ENCODE results near the gene ARHGAP20. TPM values are rescaled to one million over a fixed set of nuclear protein-coding genes. Genes with fewer than 3 reads are reported as not detected.

Gene ARHGAP20
- total RNA-seq, 3 donors from 2014 or later: 1.6 to 3.9 (median 2.8) TPM

- TF ChIP-seq, protein P1, sequence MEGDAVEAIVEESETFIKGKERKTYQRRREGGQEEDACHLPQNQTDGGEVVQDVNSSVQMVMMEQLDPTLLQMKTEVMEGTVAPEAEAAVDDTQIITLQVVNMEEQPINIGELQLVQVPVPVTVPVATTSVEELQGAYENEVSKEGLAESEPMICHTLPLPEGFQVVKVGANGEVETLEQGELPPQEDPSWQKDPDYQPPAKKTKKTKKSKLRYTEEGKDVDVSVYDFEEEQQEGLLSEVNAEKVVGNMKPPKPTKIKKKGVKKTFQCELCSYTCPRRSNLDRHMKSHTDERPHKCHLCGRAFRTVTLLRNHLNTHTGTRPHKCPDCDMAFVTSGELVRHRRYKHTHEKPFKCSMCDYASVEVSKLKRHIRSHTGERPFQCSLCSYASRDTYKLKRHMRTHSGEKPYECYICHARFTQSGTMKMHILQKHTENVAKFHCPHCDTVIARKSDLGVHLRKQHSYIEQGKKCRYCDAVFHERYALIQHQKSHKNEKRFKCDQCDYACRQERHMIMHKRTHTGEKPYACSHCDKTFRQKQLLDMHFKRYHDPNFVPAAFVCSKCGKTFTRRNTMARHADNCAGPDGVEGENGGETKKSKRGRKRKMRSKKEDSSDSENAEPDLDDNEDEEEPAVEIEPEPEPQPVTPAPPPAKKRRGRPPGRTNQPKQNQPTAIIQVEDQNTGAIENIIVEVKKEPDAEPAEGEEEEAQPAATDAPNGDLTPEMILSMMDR (IDR thresholded peaks at IDR 0.05): no peak
- H3K4me3 ChIP-seq: no peak overlapping the region
- intact Hi-C loops (cut with DNase I, micrococcal nuclease): no loop called here
- H3K9me3 ChIP-seq: no peaks in the 10 kb centered on the region
- no peaks in the 10 kb centered on the region for H3K4me1 ChIP-seq (ENCODE audit: low read depth)
- no peaks in the 10 kb centered on the region for H3K36me3 ChIP-seq (ENCODE audit: low read depth)
- ATAC-seq (no peak), DNase-seq (no peak)
Observed at GRCh38 chr11:110728476-110728875, 16.2 kb upstream of the ARHGAP20 start.

GRCh38 chr11:110724358-110724757 lies 12.1 kb upstream of the ARHGAP20 start:
- no peaks in the 10 kb centered on the region for H3K9me3 ChIP-seq
- TF ChIP-seq, protein P1 (IDR thresholded peaks at IDR 0.05): no peak
- H3K4me3 ChIP-seq: no peak overlapping the region
- DNase-seq: no peak
- ATAC-seq: no peak
- intact Hi-C loops (cut with DNase I, micrococcal nuclease): no loop called here
- H3K4me1 ChIP-seq (ENCODE audit: low read depth): no peaks in the 10 kb centered on the region
- H3K36me3 ChIP-seq (ENCODE audit: low read depth): no peaks in the 10 kb centered on the region

DNA sequence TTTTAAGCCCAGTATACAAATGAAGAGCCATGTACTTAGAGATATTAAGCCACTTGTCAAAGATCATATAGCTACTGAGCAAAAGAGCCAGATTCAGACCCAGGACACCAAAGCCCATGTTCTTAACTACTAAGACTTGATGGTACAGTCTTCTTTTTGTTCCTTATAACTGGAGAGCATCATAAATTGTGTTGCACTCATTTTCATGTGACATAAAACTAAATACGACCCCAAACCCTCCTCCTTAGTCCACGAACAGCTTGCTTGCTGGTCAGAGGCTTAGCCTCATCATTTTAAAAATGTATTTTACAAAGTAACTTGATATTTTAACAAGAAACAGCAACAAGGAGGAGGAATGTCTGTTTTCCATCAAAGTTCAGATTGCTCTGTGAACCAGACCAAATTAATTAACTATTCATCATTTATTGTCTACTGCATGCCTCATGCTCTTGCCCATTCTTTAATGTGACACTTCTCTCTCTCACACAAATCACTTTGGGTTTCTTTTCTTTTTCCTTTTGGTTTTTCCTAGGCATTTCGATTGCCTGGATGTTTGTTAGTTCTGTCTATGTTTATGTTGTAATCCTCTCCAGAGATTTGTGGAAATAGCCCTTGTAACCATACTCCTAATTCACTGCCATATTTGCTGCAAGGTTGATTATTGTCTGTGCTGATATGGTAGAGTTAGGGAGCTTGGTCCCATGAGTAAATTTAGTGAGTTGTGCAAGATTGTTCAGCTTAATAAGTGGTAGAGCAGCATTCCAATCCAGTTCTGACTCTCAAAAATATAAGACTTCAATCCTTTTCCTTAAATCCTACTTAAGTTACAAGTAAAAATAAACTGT lies 8.4 kb upstream of the ARHGAP20 start:
- no peaks in the 10 kb centered on the region for H3K4me1 ChIP-seq (ENCODE audit: low read depth)
- no peak overlapping the region for H3K4me3 ChIP-seq
- no peak for DNase-seq
- no peaks in the 10 kb centered on the region for H3K9me3 ChIP-seq
- ATAC-seq: no peak
- no peaks in the 10 kb centered on the region for H3K36me3 ChIP-seq (ENCODE audit: low read depth)
- intact Hi-C loops (cut with DNase I, micrococcal nuclease): no loop called here
- TF ChIP-seq, protein P1 (IDR thresholded peaks at IDR 0.05): no peak

DNA sequence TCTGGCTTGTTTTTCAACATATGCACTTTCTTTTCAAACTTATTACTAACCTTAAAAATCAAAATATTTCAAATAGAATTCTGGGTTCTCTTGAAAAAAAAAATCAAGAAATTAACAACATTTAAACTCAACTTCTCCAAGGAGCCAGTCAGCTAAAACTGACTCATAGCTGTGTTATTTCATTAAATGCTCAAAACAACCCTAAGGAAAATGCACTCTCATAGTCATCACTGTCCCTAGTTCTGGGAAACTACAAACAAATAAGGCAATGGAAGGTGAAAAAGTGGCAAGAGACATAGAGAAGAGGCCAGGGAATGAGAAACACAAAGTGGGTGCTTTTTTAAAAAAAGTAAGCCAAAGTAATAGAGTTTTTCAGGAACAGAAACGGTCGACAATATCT lies 4.1 kb upstream of the ARHGAP20 start:
- intact Hi-C loops (cut with DNase I, micrococcal nuclease): no loop called here
- DNase-seq (no peak), ATAC-seq (no peak)
- TF ChIP-seq, protein P1 (IDR thresholded peaks at IDR 0.05): no peak
- no peak overlapping the region for H3K4me3 ChIP-seq
- H3K4me1 ChIP-seq (ENCODE audit: low read depth): no peaks in the 10 kb centered on the region
- no peaks in the 10 kb centered on the region for H3K36me3 ChIP-seq (ENCODE audit: low read depth)
- H3K9me3 ChIP-seq: no peaks in the 10 kb centered on the region

DNA sequence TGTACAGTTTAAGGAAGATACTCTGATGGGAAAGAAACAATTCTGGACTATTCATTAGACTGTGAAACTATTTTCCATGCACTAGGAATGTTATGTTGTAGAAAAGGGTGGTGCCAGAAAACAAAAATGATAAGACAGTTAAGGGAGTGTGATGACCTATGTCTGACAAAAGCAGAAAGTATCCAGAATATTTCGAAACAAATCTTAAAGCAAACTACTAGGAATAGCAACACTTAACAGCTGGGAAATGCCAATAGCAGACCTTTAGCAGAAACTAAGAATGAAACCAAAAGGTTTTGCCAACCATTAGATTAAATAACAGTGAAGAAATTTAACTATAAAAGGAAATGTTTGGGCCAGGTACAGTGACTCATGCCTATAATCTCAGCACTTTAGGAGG lies 3.3 kb upstream of the ARHGAP20 start:
- H3K36me3 ChIP-seq (ENCODE audit: low read depth): no peaks in the 10 kb centered on the region
- no peak for DNase-seq
- intact Hi-C loops (cut with DNase I, micrococcal nuclease): no loop called here
- H3K9me3 ChIP-seq: no peaks in the 10 kb centered on the region
- no peak overlapping the region for H3K4me3 ChIP-seq
- peaks cover 4% of the 10 kb centered on the region for H3K4me1 ChIP-seq (ENCODE audit: low read depth)
- ATAC-seq: no peak
- TF ChIP-seq, protein P1 (IDR thresholded peaks at IDR 0.05): no peak

All from mucosa of descending colon (tissue), 3 donors.